Suppressor macrophage (primary cell): ENCODE results near the gene ANXA4.

ENCODE experiments used
- DNase-seq, 4 experiments: peaks; one replicate each; pipeline ENCODE4 v3.0.0-alpha.2; 2020 to 2022

Gene ANXA4

GRCh38 chr2:69848186-69848790 is 106.4 kb downstream of the ANXA4 start:
- no peak for DNase-seq

GRCh38 chr2:69858261-69858660 is 116.3 kb downstream of the ANXA4 start:
- DNase-seq: no peak

DNA sequence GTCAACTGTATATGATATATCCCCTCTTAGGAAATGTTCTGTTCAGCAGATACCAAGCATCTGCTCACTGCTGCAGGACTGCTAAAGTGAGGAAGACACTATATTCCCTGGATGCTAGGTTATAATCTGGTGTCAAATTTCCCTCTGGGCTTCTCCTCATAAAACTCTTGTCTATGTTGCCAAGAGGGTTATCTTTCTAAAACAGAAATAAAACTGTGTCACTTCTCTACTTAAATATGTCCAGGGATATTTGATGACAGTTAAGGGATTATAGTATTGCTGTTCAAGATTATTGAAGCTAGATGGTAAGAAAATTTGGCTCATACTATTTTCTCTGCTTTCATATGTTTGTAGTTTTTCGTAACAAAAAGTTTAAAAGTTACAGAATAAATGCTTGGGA is 121.4 kb downstream of the ANXA4 start:
- no peak for DNase-seq
